Measurements from ENCODE around the gene ADGRB3. TPM values are rescaled to one million over a fixed set of nuclear protein-coding genes. Genes with fewer than 3 reads are reported as not detected.
"Not testable (repeated sequence)": the region's sequence is repeated elsewhere in the genome, so short reads cannot be mapped to it uniquely, and the experiment has no call there.

Gene ADGRB3
- polyA plus RNA-seq, 3 donors, result 0.08 to 0.46 (median 0.11) TPM

GRCh38 chr6:69378326-69378725, 743.2 kb downstream of the ADGRB3 start:
- WGBS, 3 donors, result 35 to 76% (median 65%) methylated on average over 1 of the region's 1 CpG
- no peak overlapping the region for H3K27ac ChIP-seq (ENCODE audit: low read depth, low read length)

GRCh38 chr6:69379518-69379917, 744.4 kb downstream of the ADGRB3 start:
- no peak overlapping the region for H3K27ac ChIP-seq (ENCODE audit: low read depth, low read length)
- 65 to 77% (median 76%) methylated on average over 3 of the region's 3 CpGs for WGBS, 3 donors

GRCh38 chr6:69383627-69384026, 748.5 kb downstream of the ADGRB3 start:
- WGBS, 3 donors, result 63 to 86% (median 78%) methylated on average over 3 of the region's 3 CpGs

GRCh38 chr6:69386426-69386825, 751.3 kb downstream of the ADGRB3 start:
- H3K27ac ChIP-seq (ENCODE audit: low read depth, low read length), result no peak overlapping the region
- WGBS, 3 donors, result 57 to 70% (median 69%) methylated on average over 5 of the region's 5 CpGs

More at GRCh38 chr6:69383627-69384026, 748.5 kb downstream of the ADGRB3 start:
- H3K27ac ChIP-seq (ENCODE audit: low read depth, low read length), result no peak overlapping the region

GRCh38 chr6:69390125-69390524, 755.0 kb downstream of the ADGRB3 start:
- H3K27ac ChIP-seq (ENCODE audit: low read depth, low read length), result no peak overlapping the region
- 64 to 70% (median 69%) methylated on average over 4 of the region's 4 CpGs for WGBS, 3 donors

GRCh38 chr6:69391106-69391505, 756.0 kb downstream of the ADGRB3 start:
- WGBS, 3 donors, result 64 to 81% (median 78%) methylated on average over 6 of the region's 6 CpGs
- H3K27ac ChIP-seq (ENCODE audit: low read depth, low read length), result no peak overlapping the region

- 76 to 82% (median 78%) methylated on average over 7 of the region's 7 CpGs for WGBS, 3 donors
- H3K27ac ChIP-seq (ENCODE audit: low read depth, low read length), result no peak overlapping the region
Measured at GRCh38 chr6:69392745-69393144, 757.7 kb downstream of the ADGRB3 start.

GRCh38 chr6:69398311-69398710, 763.2 kb downstream of the ADGRB3 start:
- no peak overlapping the region for H3K27ac ChIP-seq (ENCODE audit: low read depth, low read length)
- WGBS, 3 donors, result 46 to 62% (median 49%) methylated on average over 3 of the region's 3 CpGs

GRCh38 chr6:69398729-69399128, 763.6 kb downstream of the ADGRB3 start:
- H3K27ac ChIP-seq (ENCODE audit: low read depth, low read length), result no peak overlapping the region
- 83 to 96% (median 95%) methylated on average over 2 of the region's 2 CpGs for WGBS, 3 donors

GRCh38 chr6:69408886-69409285, 773.8 kb downstream of the ADGRB3 start:
- WGBS, 3 donors, result 42 to 47% (median 46%) methylated on average over 3 of the region's 3 CpGs
- H3K27ac ChIP-seq (ENCODE audit: low read depth, low read length), result no peak overlapping the region

GRCh38 chr6:69416776-69417175, 781.7 kb downstream of the ADGRB3 start:
- no peak overlapping the region for H3K27ac ChIP-seq (ENCODE audit: low read depth, low read length)
- 46 to 65% (median 58%) methylated on average over 2 of the region's 2 CpGs for WGBS, 3 donors

- no peak overlapping the region for H3K27ac ChIP-seq (ENCODE audit: low read depth, low read length)
Measured at GRCh38 chr6:69421269-69421668, 786.2 kb downstream of the ADGRB3 start.

- 85 to 98% (median 90%) methylated on average over 1 of the region's 1 CpG for WGBS, 3 donors
- H3K27ac ChIP-seq (ENCODE audit: low read depth, low read length), result no peak overlapping the region
Measured at GRCh38 chr6:69422020-69422419, 786.9 kb downstream of the ADGRB3 start.

- no peak overlapping the region for H3K27ac ChIP-seq (ENCODE audit: low read depth, low read length)
- WGBS, 3 donors, result 47 to 60% (median 56%) methylated on average over 3 of the region's 3 CpGs
Measured at GRCh38 chr6:69422475-69422874, 787.4 kb downstream of the ADGRB3 start.

- WGBS, 3 donors, result 86 to 90% (median 87%) methylated on average over 3 of the region's 3 CpGs
- H3K27ac ChIP-seq (ENCODE audit: low read depth, low read length), result no peak overlapping the region
Measured at GRCh38 chr6:69423785-69424184, 788.7 kb downstream of the ADGRB3 start.

- no peak overlapping the region for H3K27ac ChIP-seq (ENCODE audit: low read depth, low read length)
- WGBS, 3 donors, result 35 to 65% (median 60%) methylated on average over 3 of the region's 3 CpGs
Measured at GRCh38 chr6:69424581-69424980, 789.5 kb downstream of the ADGRB3 start.

GRCh38 chr6:69427882-69428281, 792.8 kb downstream of the ADGRB3 start:
- no peak overlapping the region for H3K27ac ChIP-seq (ENCODE audit: low read depth, low read length)
- 61 to 74% (median 67%) methylated on average over 5 of the region's 5 CpGs for WGBS, 3 donors

GRCh38 chr6:69432168-69432567, 797.1 kb downstream of the ADGRB3 start:
- H3K27ac ChIP-seq (ENCODE audit: low read depth, low read length), result not testable (repeated sequence)
- 86 to 91% (median 89%) methylated on average over 14 to 17 of the region's 19 CpGs for WGBS, 3 donors

GRCh38 chr6:69433116-69433515, 798.0 kb downstream of the ADGRB3 start:
- H3K27ac ChIP-seq (ENCODE audit: low read depth, low read length), result not testable (repeated sequence)
- WGBS, 3 donors, result 84 to 86% (median 85%) methylated on average over 22 of the region's 22 CpGs

- 87 to 93% (median 92%) methylated on average over 2 of the region's 2 CpGs for WGBS, 3 donors
- no peak overlapping the region for H3K27ac ChIP-seq (ENCODE audit: low read depth, low read length)
Measured at GRCh38 chr6:69438113-69438512, 803.0 kb downstream of the ADGRB3 start.

All from adipose tissue (tissue), 3 donors.